H9 (cell line): ENCODE measurements around the gene RBP2. TPM values are rescaled to one million over a fixed set of nuclear protein-coding genes. Genes with fewer than 3 reads are reported as not detected.

Source experiments
- DNase-seq: peaks from one replicate; pipeline ENCODE4 v3.0.0-alpha.2; 2017
- H2AFZ ChIP-seq: one replicate; pipeline ENCODE4 v1.6.1; 2013; ENCODE audit warnings: mild to moderate bottlenecking, low read length, control low read depth, moderate library complexity
- H2AK5ac ChIP-seq: 2 replicates; pipeline ENCODE4 v1.6.1; 2013; ENCODE audit warnings: low read length, control low read depth, mixed read lengths; ENCODE audit not compliant: insufficient read length
- H2BK120ac ChIP-seq: one replicate; pipeline ENCODE4 v1.6.1; 2013; ENCODE audit warnings: low read depth, mild to moderate bottlenecking, low read length, control low read depth, inconsistent platforms; ENCODE audit not compliant: poor library complexity, severe bottlenecking
- H2BK12ac ChIP-seq: 2 replicates; pipeline ENCODE4 v1.6.1; 2013; ENCODE audit warnings: low read length, control low read depth, mixed read lengths, low read depth; ENCODE audit not compliant: insufficient read length
- H2BK15ac ChIP-seq: 2 replicates; pipeline ENCODE4 v1.6.1; 2013; ENCODE audit warnings: low read depth, low read length, control low read depth
- H2BK20ac ChIP-seq: one replicate; pipeline ENCODE4 v1.6.1; 2013; ENCODE audit warnings: low read depth, mild to moderate bottlenecking, low read length, control low read depth, inconsistent platforms; ENCODE audit not compliant: poor library complexity, severe bottlenecking
- H2BK5ac ChIP-seq: 2 replicates; pipeline ENCODE4 v1.6.1; 2013; ENCODE audit warnings: low read length, control low read depth, mixed read lengths; ENCODE audit not compliant: insufficient read length
- H3K14ac ChIP-seq: 2 replicates; pipeline ENCODE4 v1.6.1; 2013; ENCODE audit warnings: low read length, control low read depth; ENCODE audit not compliant: insufficient read depth
- H3K18ac ChIP-seq: 2 replicates; pipeline ENCODE4 v1.6.1; 2013; ENCODE audit warnings: low read depth, mild to moderate bottlenecking, mixed read lengths, low read length, control low read depth; ENCODE audit not compliant: insufficient read length
- H3K23ac ChIP-seq: 2 replicates; pipeline ENCODE4 v1.6.1; 2013; ENCODE audit warnings: low read length, control low read depth, mixed read lengths, low read depth; ENCODE audit not compliant: insufficient read length
- H3K23me2 ChIP-seq: 2 replicates; pipeline ENCODE4 v1.6.1; 2013; ENCODE audit warnings: low read depth, mild to moderate bottlenecking, mixed read lengths, low read length, control low read depth; ENCODE audit not compliant: insufficient read length, poor library complexity, severe bottlenecking
- H3K27ac ChIP-seq: 2 replicates; pipeline ENCODE4 v1.5.1; 2013; ENCODE audit warnings: low read length, control low read depth, mixed read lengths, low read depth; ENCODE audit not compliant: insufficient read length
- H3K27me3 ChIP-seq: 2 replicates; pipeline ENCODE4 v1.6.1; 2013; ENCODE audit warnings: low read length, control low read depth, inconsistent platforms; ENCODE audit not compliant: insufficient read depth
- H3K4ac ChIP-seq: 2 replicates; pipeline ENCODE4 v1.6.1; 2013; ENCODE audit warnings: low read depth, mild to moderate bottlenecking, control low read depth, inconsistent platforms, low read length, moderate library complexity
- H3K4me1 ChIP-seq: 2 replicates; pipeline ENCODE4 v1.6.1; 2013; ENCODE audit warnings: low read length, control low read depth, inconsistent platforms; ENCODE audit not compliant: insufficient read depth
- H3K4me2 ChIP-seq: 2 replicates; pipeline ENCODE4 v1.6.1; 2013; ENCODE audit warnings: low read length, control low read depth, mixed read lengths; ENCODE audit not compliant: insufficient read length, insufficient read depth
- H3K56ac ChIP-seq: 2 replicates; pipeline ENCODE4 v1.6.1; 2013; ENCODE audit warnings: low read depth, mild to moderate bottlenecking, mixed read lengths, low read length, control low read depth; ENCODE audit not compliant: insufficient read length
- H3K79me1 ChIP-seq: 2 replicates; pipeline ENCODE4 v1.6.1; 2013; ENCODE audit warnings: low read depth, mild to moderate bottlenecking, moderate library complexity, low read length, control low read depth, inconsistent platforms; ENCODE audit not compliant: insufficient read depth, poor library complexity, severe bottlenecking
- H3K79me2 ChIP-seq: 2 replicates; pipeline ENCODE4 v1.6.1; 2013; ENCODE audit warnings: low read length, control low read depth, inconsistent platforms; ENCODE audit not compliant: insufficient read depth
- H3K9ac ChIP-seq: 2 replicates; pipeline ENCODE4 v1.6.1; 2013; ENCODE audit warnings: low read length, control low read depth, mixed read lengths; ENCODE audit not compliant: insufficient read length; ENCODE audit errors: extremely low read depth
- H3K9me3 ChIP-seq: one replicate; pipeline ENCODE4 v1.6.1; 2013; ENCODE audit warnings: low read depth, low read length, inconsistent platforms; ENCODE audit not compliant: control insufficient read depth
- H3T11ph ChIP-seq: one replicate; pipeline ENCODE4 v1.6.1; 2013; ENCODE audit warnings: mild to moderate bottlenecking, low read length, control low read depth, inconsistent platforms
- H4K20me1 ChIP-seq: one replicate; pipeline ENCODE4 v1.6.1; 2013; ENCODE audit not compliant: control insufficient read depth, insufficient read length, insufficient read depth
- H4K5ac ChIP-seq: 2 replicates; pipeline ENCODE4 v1.6.1; 2013; ENCODE audit warnings: low read depth, mild to moderate bottlenecking, mixed read lengths, low read length, control low read depth; ENCODE audit not compliant: insufficient read length
- H4K8ac ChIP-seq: replicated peaks from 2 replicates; pipeline ENCODE4 v1.6.1; 2013; ENCODE audit warnings: low read length, control low read depth, mixed read lengths, low read depth; ENCODE audit not compliant: insufficient read length
- H4K91ac ChIP-seq: 2 replicates; pipeline ENCODE4 v1.6.1; 2013; ENCODE audit warnings: low read depth, mild to moderate bottlenecking, moderate library complexity, mixed read lengths, low read length, control low read depth; ENCODE audit not compliant: insufficient read length
- H3K27ac Mint-ChIP-seq, 3 experiments: 2 replicates in 2 of 3; 3 replicates in 1 of 3; pipeline ENCODE4 v1.8.0; 2020 to 2021; ENCODE audit warnings: mixed read lengths in 3 of 3, mild to moderate bottlenecking in 1 of 3, moderate library complexity in 1 of 3
- H3K27me3 Mint-ChIP-seq: 2 replicates; pipeline ENCODE4 v1.8.0; 2021; ENCODE audit warnings: low read depth, mild to moderate bottlenecking, moderate library complexity, mixed read lengths
- H3K36me3 Mint-ChIP-seq, 3 experiments: 2 replicates in 2 of 3; 3 replicates in 1 of 3; pipeline ENCODE4 v1.8.0; 2020 to 2021; ENCODE audit warnings: low read depth in 3 of 3, mixed read lengths in 3 of 3; ENCODE audit not compliant: insufficient read depth in 1 of 3
- H3K4me1 Mint-ChIP-seq, 2 experiments: 2 replicates each; pipeline ENCODE4 v1.8.0; 2020; ENCODE audit warnings: mixed read lengths in 2 of 2
- H3K4me3 Mint-ChIP-seq, 2 experiments: 2 replicates in 1 of 2; 3 replicates in 1 of 2; pipeline ENCODE4 v1.8.0; 2020 to 2021; ENCODE audit warnings: mild to moderate bottlenecking in 2 of 2, mixed read lengths in 2 of 2, moderate library complexity in 1 of 2
- H3K9me3 Mint-ChIP-seq, 2 experiments: 2 replicates in 1 of 2; 3 replicates in 1 of 2; pipeline ENCODE4 v1.8.0; 2020; ENCODE audit warnings: mild to moderate bottlenecking in 2 of 2, mixed read lengths in 2 of 2, moderate library complexity in 1 of 2
- WGBS: extraction: QIAGEN DNeasy Blood & Tissue Kit; methylation state at CpG from one replicate; pipeline ENCODE4 v1.1.7; 2013; ENCODE audit warnings: missing lambda C conversion rate, low lambda C conversion rate, mixed read lengths; ENCODE audit not compliant: insufficient read length; ENCODE audit errors: extremely low coverage; 5-methylcytosine and 5-hydroxymethylcytosine counted together
- total RNA-seq: library from RNA; stranded (reverse); gene quantifications from 2 replicates; pipeline ENCODE4 v1.2.1, GENCODE V29; 2021
- TF ChIP-seq, protein P1 (sequence below): fragments of 200-600 bp; sonication (generic); conservative IDR thresholded peaks from 3 replicates; pipeline ENCODE4 v1.8.0; 2021; ENCODE audit warnings: antibody characterized with exemption, mild to moderate bottlenecking

Gene RBP2
- total RNA-seq, 1 experiment from 2014 or later, result not detected

DNA sequence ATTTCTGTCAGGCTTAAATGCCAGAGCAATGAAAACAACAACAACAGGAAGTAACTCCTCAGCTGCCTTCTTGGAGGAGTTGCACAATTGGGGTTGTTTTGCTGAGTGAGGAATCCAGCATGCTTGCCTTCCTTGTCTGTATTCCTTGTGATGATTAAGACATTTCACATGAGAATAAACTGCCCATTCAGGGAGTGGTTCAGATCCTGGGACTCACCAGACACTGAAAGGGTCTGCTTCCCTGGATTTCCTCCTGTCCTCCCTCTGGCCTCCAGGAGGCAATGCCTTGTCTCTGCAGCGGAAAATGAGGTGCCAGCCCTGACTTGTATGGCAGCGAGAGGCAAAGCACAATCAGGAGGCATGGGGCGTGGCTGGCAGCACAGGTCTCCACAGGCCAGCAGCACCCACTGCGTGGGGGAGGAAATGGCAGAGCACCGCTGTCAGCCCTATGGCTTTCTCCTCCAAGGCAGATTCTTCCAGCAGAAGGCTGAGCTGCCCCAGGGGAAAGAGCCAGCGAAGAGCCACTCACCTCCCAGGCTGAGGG lies 41.5 kb downstream of the RBP2 start:
- no peak overlapping the region for H2AK5ac ChIP-seq
- H2BK20ac ChIP-seq, result no peak overlapping the region
- no peak overlapping the region for H4K91ac ChIP-seq
- no peaks in the 10 kb centered on the region for H3K79me1 ChIP-seq
- no peak overlapping the region for H2BK12ac ChIP-seq
- no peak for DNase-seq
- no peaks in the 10 kb centered on the region for H4K20me1 ChIP-seq
- no peak overlapping the region for H3K4me2 ChIP-seq
- H3K27ac Mint-ChIP-seq, result no peak overlapping the region
- H3K4ac ChIP-seq, result no peak overlapping the region
- peaks cover 0 to 5% (median 2%) of the 10 kb centered on the region in 3 experiments; a peak in 3 of 7 replicates for H3K36me3 Mint-ChIP-seq
- no peaks in the 10 kb centered on the region for H3K27me3 ChIP-seq
- TF ChIP-seq, protein P1, sequence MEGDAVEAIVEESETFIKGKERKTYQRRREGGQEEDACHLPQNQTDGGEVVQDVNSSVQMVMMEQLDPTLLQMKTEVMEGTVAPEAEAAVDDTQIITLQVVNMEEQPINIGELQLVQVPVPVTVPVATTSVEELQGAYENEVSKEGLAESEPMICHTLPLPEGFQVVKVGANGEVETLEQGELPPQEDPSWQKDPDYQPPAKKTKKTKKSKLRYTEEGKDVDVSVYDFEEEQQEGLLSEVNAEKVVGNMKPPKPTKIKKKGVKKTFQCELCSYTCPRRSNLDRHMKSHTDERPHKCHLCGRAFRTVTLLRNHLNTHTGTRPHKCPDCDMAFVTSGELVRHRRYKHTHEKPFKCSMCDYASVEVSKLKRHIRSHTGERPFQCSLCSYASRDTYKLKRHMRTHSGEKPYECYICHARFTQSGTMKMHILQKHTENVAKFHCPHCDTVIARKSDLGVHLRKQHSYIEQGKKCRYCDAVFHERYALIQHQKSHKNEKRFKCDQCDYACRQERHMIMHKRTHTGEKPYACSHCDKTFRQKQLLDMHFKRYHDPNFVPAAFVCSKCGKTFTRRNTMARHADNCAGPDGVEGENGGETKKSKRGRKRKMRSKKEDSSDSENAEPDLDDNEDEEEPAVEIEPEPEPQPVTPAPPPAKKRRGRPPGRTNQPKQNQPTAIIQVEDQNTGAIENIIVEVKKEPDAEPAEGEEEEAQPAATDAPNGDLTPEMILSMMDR, result 0 out of 3 replicates have a peak, but pooled peaks have one; percentile 18
- H3K23ac ChIP-seq, result no peak overlapping the region
- no peak overlapping the region for H3K27ac ChIP-seq
- H3K23me2 ChIP-seq, result no peaks in the 10 kb centered on the region
- H2AFZ ChIP-seq, result no peak overlapping the region
- H2BK15ac ChIP-seq, result no peak overlapping the region
- no peak overlapping the region for H2BK5ac ChIP-seq
- no peaks in the 10 kb centered on the region for H3K9me3 ChIP-seq
- H3K9me3 Mint-ChIP-seq, result no peaks in the 10 kb centered on the region
- no peak overlapping the region for H3K14ac ChIP-seq
- no peak overlapping the region for H3T11ph ChIP-seq
- peaks cover 4 to 6% of the 10 kb centered on the region in 2 experiments for H3K4me1 Mint-ChIP-seq
- no CpG with 5 or more reads among the region's 6 CpGs for WGBS
- no peak overlapping the region for H4K8ac ChIP-seq
- no peaks in the 10 kb centered on the region for H3K4me1 ChIP-seq
- H3K4me3 Mint-ChIP-seq, result no peak overlapping the region
- H4K5ac ChIP-seq, result no peak overlapping the region
- no peaks in the 10 kb centered on the region for H3K79me2 ChIP-seq
- no peak overlapping the region for H3K18ac ChIP-seq
- H3K27me3 Mint-ChIP-seq, result no peaks in the 10 kb centered on the region
- no peak overlapping the region for H2BK120ac ChIP-seq
- no peak overlapping the region for H3K9ac ChIP-seq
- no peak overlapping the region for H3K56ac ChIP-seq
